ENCODE data around the gene MCOLN1.
"Not testable (repeated sequence)": the region's sequence is repeated elsewhere in the genome, so short reads cannot be mapped to it uniquely, and the experiment has no call there.

MCOLN1 gene

GRCh38 chr19:7526059-7526929 lies 3.9 kb downstream of the MCOLN1 start:
- no peak for DNase-seq (ENCODE audit: low spot score)

DNA sequence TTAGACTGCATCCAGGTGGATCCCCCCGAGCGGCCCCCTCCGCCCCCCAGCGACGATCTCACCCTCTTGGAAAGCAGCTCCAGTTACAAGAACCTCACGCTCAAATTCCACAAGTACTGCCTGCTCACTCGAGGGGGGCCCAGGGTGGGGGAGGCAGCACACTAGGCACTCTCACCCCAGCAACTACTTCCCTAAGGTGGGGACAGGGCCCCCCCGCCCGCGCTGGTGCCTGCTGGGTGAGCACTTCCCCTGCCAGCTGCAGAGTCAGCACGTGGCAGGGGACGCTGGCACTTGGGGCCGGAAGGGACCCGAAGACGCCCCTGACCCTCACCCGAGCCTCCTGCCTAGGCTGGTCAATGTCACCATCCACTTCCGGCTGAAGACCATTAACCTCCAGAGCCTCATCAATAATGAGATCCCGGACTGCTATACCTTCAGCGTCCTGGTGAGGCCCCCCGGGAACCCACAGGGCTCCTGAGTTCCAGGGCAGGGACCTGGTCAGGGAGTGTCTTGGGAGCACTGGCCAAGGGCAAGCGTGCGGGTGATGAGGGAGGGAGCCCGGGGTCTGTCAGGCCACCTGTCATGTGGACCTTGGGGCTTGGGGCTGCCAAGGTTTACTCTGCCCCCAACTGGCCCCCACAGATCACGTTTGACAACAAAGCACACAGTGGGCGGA lies 5.2 kb downstream of the MCOLN1 start:
- no peak for DNase-seq (ENCODE audit: low spot score)

- DNase-seq (ENCODE audit: low spot score), result no peak
Observed at GRCh38 chr19:7528192-7528519, 5.7 kb downstream of the MCOLN1 start.

GRCh38 chr19:7528522-7529245 lies 6.3 kb downstream of the MCOLN1 start:
- no peak for DNase-seq (ENCODE audit: low spot score)

GRCh38 chr19:7529246-7529600 lies 6.8 kb downstream of the MCOLN1 start:
- no peak for DNase-seq (ENCODE audit: low spot score)

- no peak for DNase-seq (ENCODE audit: low spot score)
Observed at GRCh38 chr19:7529610-7530490, 7.4 kb downstream of the MCOLN1 start.

DNA sequence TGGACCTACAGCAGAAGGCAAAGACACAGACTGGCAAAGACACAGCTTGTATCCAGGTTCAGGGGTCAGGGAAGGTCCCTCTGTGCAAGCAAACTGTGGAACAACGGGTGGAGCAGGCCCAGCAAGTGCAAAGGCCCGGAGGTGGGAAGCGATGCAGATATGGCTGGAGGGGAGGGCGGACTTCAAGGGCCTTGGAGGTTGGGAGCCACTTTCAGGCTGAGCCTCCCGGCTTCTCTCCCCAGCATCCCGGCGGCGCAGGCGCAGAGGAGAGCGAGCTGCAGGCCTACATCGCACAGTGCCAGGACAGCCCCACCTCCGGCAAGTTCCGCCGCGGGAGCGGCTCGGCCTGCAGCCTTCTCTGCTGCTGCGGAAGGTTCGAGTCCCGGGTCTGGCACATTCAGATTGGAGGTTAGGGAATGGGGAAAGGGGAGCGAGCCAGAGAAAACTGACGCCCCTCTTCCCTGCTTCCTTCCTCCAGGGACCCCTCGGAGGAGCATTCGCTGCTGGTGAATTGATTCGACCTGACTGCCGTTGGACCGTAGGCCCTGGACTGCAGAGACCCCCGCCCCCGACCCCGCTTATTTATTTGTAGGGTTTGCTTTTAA lies 11.0 kb downstream of the MCOLN1 start:
- DNase-seq (ENCODE audit: low spot score), result no peak

GRCh38 chr19:7533925-7534480 lies 11.6 kb downstream of the MCOLN1 start:
- peak; percentile 86 for DNase-seq (ENCODE audit: low spot score)

DNA sequence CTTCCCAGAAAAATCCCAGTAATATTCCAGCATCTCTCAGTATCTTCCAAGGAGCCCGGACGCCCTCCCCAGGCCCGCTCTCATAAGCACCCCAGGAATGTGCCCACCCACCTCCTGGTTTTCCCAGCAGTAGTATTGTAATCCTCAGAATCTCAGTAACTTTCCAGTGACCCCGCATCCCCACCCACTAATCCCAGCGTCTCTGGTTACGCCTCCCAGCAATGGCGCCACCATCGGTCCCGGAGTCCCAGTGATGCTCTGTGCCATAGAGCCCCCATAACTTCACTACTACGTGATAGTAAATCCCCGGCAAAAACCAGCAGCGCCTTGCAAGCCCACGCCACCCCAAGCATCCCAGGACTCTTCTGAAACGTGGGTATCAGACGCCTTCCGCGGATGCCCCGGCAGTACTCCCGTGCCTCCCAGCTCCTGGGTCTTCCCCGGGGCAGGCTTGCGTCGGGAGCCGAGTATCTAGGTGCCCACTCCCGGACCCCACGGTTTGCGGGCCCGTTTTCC lies 12.2 kb downstream of the MCOLN1 start:
- no peak for DNase-seq (ENCODE audit: low spot score)

GRCh38 chr19:7535047-7535997 lies 12.9 kb downstream of the MCOLN1 start, which contains the start of gene PNPLA6:
PNPLA6 (plus strand) TSS chr19:7535717; CDS start chr19:7535789, 72 bp downstream.
- peak; percentile 87 for DNase-seq (ENCODE audit: low spot score)

DNA sequence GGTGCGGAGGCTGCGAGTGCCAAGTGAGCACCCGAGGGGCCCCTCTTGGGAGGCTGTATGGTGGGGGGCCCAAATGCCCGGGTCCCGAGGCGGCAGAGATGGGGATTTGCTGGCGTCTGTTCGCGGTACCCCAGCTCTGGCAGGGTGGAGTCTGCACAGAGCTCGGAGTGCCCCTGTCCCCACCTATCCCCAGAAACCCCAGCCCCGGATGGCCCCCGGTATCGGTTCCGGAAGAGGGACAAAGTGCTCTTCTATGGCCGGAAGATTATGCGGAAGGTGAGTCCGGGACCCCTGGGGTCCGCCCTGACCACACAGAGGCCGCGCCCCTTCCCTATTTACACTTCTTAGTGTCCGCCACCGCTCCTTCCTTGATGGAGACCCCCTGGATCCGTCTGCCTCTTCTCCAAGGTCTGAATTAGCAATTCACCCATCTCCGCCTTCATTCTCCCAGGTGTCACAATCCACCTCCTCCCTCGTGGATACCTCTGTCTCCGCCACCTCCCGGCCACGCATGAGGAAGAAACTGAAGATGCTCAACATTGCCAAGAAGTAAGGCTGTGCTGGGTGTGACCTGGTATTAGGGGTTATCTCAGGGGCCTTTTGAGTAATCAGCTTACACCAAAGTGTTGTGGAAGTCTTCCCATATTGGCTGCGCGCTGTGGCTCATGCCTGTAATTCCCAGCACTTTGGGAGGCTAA lies 13.7 kb downstream of the MCOLN1 start:
- no peak for DNase-seq (ENCODE audit: low spot score)

- DNase-seq (ENCODE audit: low spot score), result not testable (repeated sequence)
Observed at GRCh38 chr19:7538990-7539389, 16.6 kb downstream of the MCOLN1 start.

DNA sequence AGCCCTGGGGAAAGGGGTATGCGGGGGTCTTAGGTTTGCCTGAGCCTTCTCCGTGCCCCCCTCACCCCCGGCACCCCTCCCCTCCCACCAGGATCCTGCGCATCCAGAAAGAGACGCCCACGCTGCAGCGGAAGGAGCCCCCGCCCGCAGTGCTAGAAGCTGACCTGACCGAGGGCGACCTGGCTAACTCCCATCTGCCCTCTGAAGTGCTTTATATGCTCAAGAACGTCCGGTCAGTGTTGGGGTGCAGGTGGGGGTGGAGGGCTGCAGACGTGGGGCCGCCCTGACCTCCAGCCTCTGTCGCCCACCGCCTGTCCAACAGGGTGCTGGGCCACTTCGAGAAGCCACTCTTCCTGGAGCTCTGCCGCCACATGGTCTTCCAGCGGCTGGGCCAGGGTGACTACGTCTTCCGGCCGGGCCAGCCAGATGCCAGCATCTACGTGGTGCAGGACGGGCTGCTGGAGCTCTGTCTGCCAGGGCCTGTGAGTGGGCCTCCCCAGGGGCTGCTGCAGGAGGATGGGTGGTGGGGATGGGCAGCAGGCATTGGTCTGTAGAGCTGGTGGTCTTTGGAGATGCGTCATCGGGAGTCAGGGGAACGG lies 17.5 kb downstream of the MCOLN1 start:
- DNase-seq (ENCODE audit: low spot score), result no peak

DNA sequence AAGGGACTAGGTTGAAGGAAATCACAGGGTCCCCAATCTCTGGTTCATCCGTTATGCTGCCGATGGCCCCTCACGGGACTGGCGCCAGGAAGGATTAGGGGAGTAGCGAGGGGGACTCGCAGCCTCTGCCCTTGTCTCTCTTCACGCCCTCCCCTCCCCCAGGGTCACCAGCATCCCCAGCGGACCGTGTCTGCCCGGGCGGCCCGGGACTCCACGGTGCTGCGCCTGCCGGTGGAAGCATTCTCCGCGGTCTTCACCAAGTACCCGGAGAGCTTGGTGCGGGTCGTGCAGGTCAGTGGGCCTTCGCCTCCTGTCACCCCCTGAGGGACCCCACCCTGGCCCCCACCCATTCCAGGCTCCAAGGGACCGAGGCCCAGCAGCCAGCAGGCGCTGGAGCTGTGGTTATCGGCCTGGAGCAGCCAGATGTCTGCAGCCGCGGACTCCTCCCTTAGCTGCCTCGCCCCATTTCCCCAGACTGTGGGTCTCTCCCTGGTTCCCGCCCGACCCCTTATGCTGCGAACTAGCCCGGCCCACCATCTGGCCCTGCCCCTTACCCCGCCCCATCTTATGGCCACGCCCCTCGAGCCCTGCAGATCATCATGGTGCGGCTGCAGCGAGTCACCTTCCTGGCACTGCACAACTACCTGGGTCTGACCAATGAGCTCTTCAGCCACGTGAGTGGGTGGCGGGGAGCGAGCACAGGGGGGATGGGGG lies 18.5 kb downstream of the MCOLN1 start:
- no peak for DNase-seq (ENCODE audit: low spot score)

- no peak for DNase-seq (ENCODE audit: low spot score)
Observed at GRCh38 chr19:7541475-7541824, 19.0 kb downstream of the MCOLN1 start.

DNA sequence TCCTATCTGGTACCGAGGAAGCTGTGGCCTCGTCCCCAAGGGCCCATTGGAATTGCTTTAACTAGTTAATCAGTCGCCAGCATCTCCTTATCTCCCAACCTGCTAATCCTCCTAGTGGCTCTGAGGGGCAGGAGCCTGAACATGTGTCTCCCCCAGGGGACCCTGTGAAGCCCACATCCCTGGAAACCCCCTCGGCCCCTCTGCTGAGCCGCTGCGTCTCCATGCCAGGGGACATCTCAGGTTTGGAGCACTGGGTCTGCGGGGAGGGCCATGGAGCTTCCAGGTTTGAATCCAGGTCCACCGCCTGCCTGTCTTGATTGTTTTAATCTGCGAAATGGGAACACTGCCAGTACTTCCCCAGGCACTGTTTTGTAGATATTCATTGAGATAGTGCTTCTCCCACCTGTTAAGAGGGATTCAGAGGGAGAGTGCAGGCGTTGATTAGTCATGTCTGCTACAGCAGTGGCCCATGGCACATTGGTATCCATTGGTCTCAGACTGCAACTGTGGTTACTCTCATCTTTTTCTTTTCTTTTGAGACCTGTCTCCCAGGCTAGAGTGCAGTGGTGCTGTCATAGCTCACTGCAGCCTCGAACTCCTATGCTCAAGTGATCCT lies 19.5 kb downstream of the MCOLN1 start:
- DNase-seq (ENCODE audit: low spot score), result no peak

DNA sequence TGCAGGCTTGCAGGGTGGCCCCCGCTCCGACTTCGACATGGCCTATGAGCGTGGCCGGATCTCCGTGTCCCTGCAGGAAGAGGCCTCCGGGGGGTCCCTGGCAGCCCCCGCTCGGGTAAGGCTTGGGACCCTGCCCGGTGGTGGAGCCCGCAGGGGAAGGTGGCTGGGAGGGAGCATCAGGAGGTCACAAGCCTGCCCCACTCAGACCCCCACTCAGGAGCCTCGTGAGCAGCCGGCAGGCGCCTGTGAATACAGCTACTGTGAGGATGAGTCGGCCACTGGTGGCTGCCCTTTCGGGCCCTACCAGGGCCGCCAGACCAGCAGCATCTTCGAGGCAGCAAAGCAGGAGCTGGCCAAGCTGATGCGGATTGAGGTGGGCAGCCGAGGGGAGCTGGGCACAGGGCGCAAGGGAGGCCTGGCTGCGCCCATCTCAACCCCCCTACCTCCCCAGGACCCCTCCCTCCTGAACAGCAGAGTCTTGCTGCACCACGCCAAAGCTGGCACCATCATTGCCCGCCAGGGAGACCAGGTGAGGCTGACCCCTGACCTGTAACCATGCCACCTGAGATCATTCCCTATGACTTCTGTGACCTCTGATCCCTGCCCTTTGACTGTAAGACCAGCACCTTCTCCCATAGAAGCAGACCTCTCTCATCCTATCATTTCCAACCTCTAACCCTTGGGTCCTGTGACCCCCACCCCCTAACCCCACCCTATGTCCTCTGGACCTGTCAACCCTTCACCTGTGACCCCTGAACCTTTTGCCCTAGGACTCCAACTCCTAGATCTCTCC lies 20.3 kb downstream of the MCOLN1 start:
- DNase-seq (ENCODE audit: low spot score), result no peak

All from CD4-positive, alpha-beta T cell treated with Interleukin-6 at 100 ng/mL for 8 hours (primary cell).